K562 (cell line): ENCODE results near the gene MCC. TPM values are rescaled to one million over a fixed set of nuclear protein-coding genes. Genes with fewer than 3 reads are reported as not detected.

Source experiments
- ATAC-seq: fragments of 200-7000 bp; cut with Tn5 transposase; 3 replicates; pipeline ENCODE4 v1.9.1; 2020; ENCODE audit warnings: moderate library complexity
- BruUV-seq: library from RNA; stranded (reverse); fragments of 400-500 nt; replicated peaks from 2 replicates; lab custom pipeline; 2021; lab: Mats Ljungman, UMichigan
- CTCF ChIA-PET: fragments of 300-600 bp; formaldehyde crosslinking; extraction: SDS; loops from one replicate; lab custom pipeline; 2021; ENCODE audit warnings: low intra/inter-chr PET ratio; lab: Yijun Ruan, JAX
- POLR2A ChIA-PET: fragments of 300-600, 350-650 bp; sonication (Branson Sonifier 250); formaldehyde crosslinking; extraction: SDS; loops from one replicate; lab custom pipeline; 2021; ENCODE audit warnings: antibody characterized with exemption, inconsistent platforms; lab: Yijun Ruan, JAX
- DNase-seq, 4 experiments: peaks; one replicate each; pipeline versions ENCODE4 v3.0.0 to v3.0.0-alpha.2; 2011 to 2018; ENCODE audit warnings: low spot score in 3 of 4, mixed read lengths in 3 of 4; ENCODE audit errors: extremely low read depth in 1 of 4
- FAIRE-seq: peaks from 2 replicates; lab custom pipeline; 2011; peaks lifted over from hg19 to GRCh38; lab: Jason Lieb, UNC
- H2AFZ ChIP-seq: 2 replicates; pipeline ENCODE4 v1.6.0; 2011; ENCODE audit warnings: low read depth, low read length, control low read depth, inconsistent platforms
- H3K27ac ChIP-seq: fragments of 200-600 bp; 3 replicates; pipeline ENCODE4 v1.8.0; 2011; ENCODE audit warnings: low read depth, mild to moderate bottlenecking, control low read depth, inconsistent platforms, low read length, moderate library complexity, mixed read lengths; ENCODE audit errors: extremely low read depth
- H3K27me3 ChIP-seq, 2 experiments: fragments of 300-600 bp in 1 of 2; 2 replicates in 1 of 2; 3 replicates in 1 of 2; pipeline versions ENCODE4 v1.6.0 to v1.8.0; 2011; ENCODE audit warnings: inconsistent platforms in 2 of 2, low read length in 2 of 2, mild to moderate bottlenecking in 1 of 2, mixed read lengths in 1 of 2, moderate library complexity in 1 of 2; ENCODE audit not compliant: control insufficient read depth in 2 of 2, insufficient read depth in 2 of 2
- H3K36me3 ChIP-seq: fragments of 300-600 bp; 3 replicates; pipeline ENCODE4 v1.8.0; 2011; ENCODE audit warnings: mild to moderate bottlenecking, low read length, inconsistent platforms; ENCODE audit not compliant: control insufficient read depth, insufficient read depth
- H3K4me1 ChIP-seq, 2 experiments: fragments of 200-600 bp in 1 of 2; replicated peaks in 1 of 2; 2 replicates in 1 of 2; 3 replicates in 1 of 2; pipeline versions ENCODE4 v1.5.1 to v1.8.0; 2011; ENCODE audit warnings: inconsistent platforms in 2 of 2, low read length in 2 of 2, mild to moderate bottlenecking in 1 of 2, mixed read lengths in 1 of 2, moderate library complexity in 1 of 2; ENCODE audit not compliant: control insufficient read depth in 2 of 2, insufficient read depth in 2 of 2
- H3K4me2 ChIP-seq: 2 replicates; pipeline ENCODE4 v1.6.1; 2011; ENCODE audit warnings: low read length, control low read depth, inconsistent platforms, mixed read lengths; ENCODE audit not compliant: insufficient read depth
- H3K4me3 ChIP-seq: fragments of 200-600 bp; sonication (generic), shearing (Covaris generic); 2 replicates; pipeline ENCODE4 v1.5.1; 2016; ENCODE audit warnings: control low read depth, inconsistent platforms
- H3K79me2 ChIP-seq: fragments of 200-600 bp; 3 replicates; pipeline ENCODE4 v1.8.0; 2011; ENCODE audit warnings: low read length, inconsistent platforms; ENCODE audit not compliant: control insufficient read depth, insufficient read depth
- H3K9ac ChIP-seq, 2 experiments: 2 replicates each; pipeline versions ENCODE4 v1.6.0 to v1.6.1; 2011; ENCODE audit warnings: low read depth in 2 of 2, low read length in 2 of 2, control low read depth in 1 of 2, inconsistent platforms in 1 of 2, mild to moderate bottlenecking in 1 of 2, mixed read lengths in 1 of 2; ENCODE audit not compliant: insufficient read depth in 1 of 2
- H3K9me1 ChIP-seq: one replicate; pipeline ENCODE4 v1.6.0; 2011; ENCODE audit warnings: inconsistent platforms, mild to moderate bottlenecking, low read length, moderate library complexity; ENCODE audit not compliant: control insufficient read depth, insufficient read depth
- H3K9me3 ChIP-seq: replicated peaks from 2 replicates; pipeline ENCODE4 v1.5.1; 2011; ENCODE audit warnings: low read depth, low read length, inconsistent platforms; ENCODE audit not compliant: control insufficient read depth, insufficient read depth
- H4K20me1 ChIP-seq: replicated peaks from 2 replicates; pipeline ENCODE4 v1.6.1; 2011; ENCODE audit warnings: low read length, inconsistent platforms, mixed read lengths; ENCODE audit not compliant: control insufficient read depth, insufficient read depth
- ARID3A ChIP-seq: IDR thresholded peaks from 2 replicates; pipeline ENCODE4 v1.6.1; 2012; ENCODE audit warnings: low read depth, low read length, improper control_type of control experiment, borderline replicate concordance
- FOS ChIP-seq: IDR thresholded peaks from 3 replicates; pipeline ENCODE4 v1.6.1; 2011; ENCODE audit not compliant: insufficient read length; ENCODE audit errors: extremely low read depth
- IRF9 ChIP-seq: fragments of 450-650 bp; IDR thresholded peaks from 2 replicates; pipeline ENCODE4 v1.6.1; 2016; ENCODE audit warnings: missing biosample characterization, missing genetic modification characterization
- KDM2B ChIP-seq: fragments of 250-450 bp; sonication (Bioruptor Pico); IDR thresholded peaks from 2 replicates; pipeline ENCODE4 v1.8.0; 2021; ENCODE audit warnings: mild to moderate bottlenecking, moderate library complexity
- KDM5B ChIP-seq: fragments of 200-600 bp; sonication (generic); IDR thresholded peaks from 2 replicates; pipeline ENCODE4 v1.6.1; 2012; ENCODE audit warnings: low read depth, mild to moderate bottlenecking, moderate library complexity, low read length, control low read depth, inconsistent platforms; ENCODE audit not compliant: insufficient replicate concordance
- LARP7 ChIP-seq: fragments of 450-650 bp; IDR thresholded peaks from 2 replicates; pipeline ENCODE4 v1.6.1; 2016
- NFE2 ChIP-seq: IDR thresholded peaks from 2 replicates; pipeline ENCODE4 v1.6.1; 2014; ENCODE audit warnings: antibody characterized with exemption, low read depth
- RBM34 ChIP-seq: fragments of 200-400 bp; formaldehyde crosslinking; IDR thresholded peaks from 2 replicates; pipeline ENCODE4 v1.6.1; 2018; ENCODE audit warnings: low read length, borderline replicate concordance; ENCODE audit not compliant: insufficient read depth
- SP1 ChIP-seq: sonication (generic); formaldehyde crosslinking; IDR thresholded peaks from 2 replicates; pipeline ENCODE4 v1.8.1; 2022; ENCODE audit warnings: mild to moderate bottlenecking, missing genetic modification reagents
- THAP7 ChIP-seq: fragments of 250-450 bp; sonication (Bioruptor Pico); IDR thresholded peaks from 2 replicates; pipeline ENCODE4 v1.5.0; 2021
- ZFP1 ChIP-seq: fragments of 450-650 bp; formaldehyde crosslinking; IDR thresholded peaks from 2 replicates; pipeline ENCODE4 v1.4.0; 2020; ENCODE audit warnings: mild to moderate bottlenecking, mixed read lengths
- ZKSCAN8 ChIP-seq: fragments of 200-800 bp; sonication (Bioruptor generic); IDR thresholded peaks from 2 replicates; pipeline ENCODE4 v1.6.1; 2016; ENCODE audit warnings: missing genetic modification characterization, missing compliant biosample characterization
- ZNF57 ChIP-seq: fragments of 450-650 bp; formaldehyde crosslinking; IDR thresholded peaks from 2 replicates; pipeline ENCODE4 v1.4.0; 2020; ENCODE audit warnings: mild to moderate bottlenecking, moderate library complexity
- ZNF79 ChIP-seq: fragments of 250-450 bp; sonication (Bioruptor Pico); IDR thresholded peaks from 2 replicates; pipeline ENCODE4 v1.4.0; 2020; ENCODE audit warnings: low read depth, mild to moderate bottlenecking, moderate library complexity
- WGBS: fragments of 100-300 bp; shearing (Covaris generic); methylation state at CpG from one replicate; pipeline ENCODE4 v1.1.6; 2016; ENCODE audit warnings: low coverage, mixed read lengths; ENCODE audit not compliant: insufficient coverage; ENCODE audit errors: missing lambda C conversion rate; 5-methylcytosine and 5-hydroxymethylcytosine counted together
- in situ Hi-C: fragments of 300-500 bp; cut with MboI; formaldehyde crosslinking; loops from 4 replicates; pipeline ENCODE4 v1.15.0; 2018; ENCODE audit warnings: inconsistent platforms, mixed read lengths
- intact Hi-C: fragments of 100-400 bp; cut with micrococcal nuclease; formaldehyde crosslinking; loops from 2 replicates; pipeline ENCODE4 v1.14.2; 2022
- polyA plus RNA-seq, 8 experiments: library from polyadenylated mRNA; depleted of rRNA in 4 of 8; stranded (reverse) in 5 of 8; unstranded in 3 of 8; fragments of >200 nt; fragmentation: Nextera tagmentation in 2 of 8; fragmentation: Illumina TruSeq in 1 of 8; extraction: Ambion mirVana in 2 of 8; extraction: Trizol in 1 of 8; gene quantifications; 2 replicates each; pipeline versions ENCODE4 v1.2.1 to v1.2.3, GENCODE V29; 2011 to 2014; ENCODE audit warnings: inconsistent platforms in 1 of 8, missing spikeins in 1 of 8
- total RNA-seq, 7 experiments: library from RNA; depleted of rRNA in 6 of 7; stranded (reverse); fragments of >200 nt in 6 of 7; fragmentation: Illumina TruSeq in 2 of 7; extraction: Trizol in 2 of 7; gene quantifications; 2 replicates each; pipeline versions ENCODE4 v1.2.1 to v1.2.3, GENCODE V29; 2011 to 2021; ENCODE audit warnings: low replicate concordance in 1 of 7

The MCC gene
- total and polyA plus RNA-seq, 9 of the 15 experiments (the other 6 are each of a cell fraction or from before 2014, with no cell fraction given): 0.04 to 0.24 (median 0.06) TPM; not detected in 1

GRCh38 chr5:113253037-113253436 is 235.2 kb downstream of the MCC start:
- no peak for FAIRE-seq

More at GRCh38 chr5:113253037-113253436, 235.2 kb downstream of the MCC start:
- ATAC-seq (no peak), DNase-seq (no peak)
- Histone ChIP-seq H4K20me1 (no peaks in the 10 kb centered on the region), H3K4me2 (no peak overlapping the region), H2AFZ (no peak overlapping the region), H3K27me3 (peaks cover 0 to 5% of the 10 kb centered on the region in 2 experiments; a peak in 3 of 5 replicates), H3K79me2 (no peaks in the 10 kb centered on the region), H3K36me3 (no peaks in the 10 kb centered on the region), H3K27ac (no peak overlapping the region), H3K9me3 (no peaks in the 10 kb centered on the region), H3K9me1 (peaks cover 3% of the 10 kb centered on the region), H3K9ac (no peak overlapping the region), H3K4me1 (no peaks in the 10 kb centered on the region), H3K4me3 (no peak overlapping the region)
- no TSS peak for BruUV-seq
- POLR2A ChIA-PET: interaction anchor here (0.7 kb wide), 2 partner anchors 354 to 697 kb away, joined by 3 to 4 read pairs; no protein-coding TSS in a partner anchor
- intact Hi-C loops: no loop called here
- TF ChIP-seq ZKSCAN8 (no peak), RBM34 (no peak), KDM5B (no peak), ARID3A (no peak), ZFP1 (CRISPR knock-in tag) (no peak), SP1 (CRISPR knock-in tag) (no peak), THAP7 (CRISPR knock-in tag) (no peak), LARP7 (no peak), FOS (no peak), NFE2 (no peak), IRF9 (tag) (no peak), KDM2B (no peak), ZNF79 (CRISPR knock-in tag) (no peak), ZNF57 (no peak)
- WGBS: 0% methylated on average over 3 of the region's 3 CpGs
- in situ Hi-C loops: no loop called here
- CTCF ChIA-PET: no interaction called here
